ENCODE data around the gene SSC5D.
"Not testable (repeated sequence)": the region's sequence is repeated elsewhere in the genome, so short reads cannot be mapped to it uniquely, and the experiment has no call there.

DNA sequence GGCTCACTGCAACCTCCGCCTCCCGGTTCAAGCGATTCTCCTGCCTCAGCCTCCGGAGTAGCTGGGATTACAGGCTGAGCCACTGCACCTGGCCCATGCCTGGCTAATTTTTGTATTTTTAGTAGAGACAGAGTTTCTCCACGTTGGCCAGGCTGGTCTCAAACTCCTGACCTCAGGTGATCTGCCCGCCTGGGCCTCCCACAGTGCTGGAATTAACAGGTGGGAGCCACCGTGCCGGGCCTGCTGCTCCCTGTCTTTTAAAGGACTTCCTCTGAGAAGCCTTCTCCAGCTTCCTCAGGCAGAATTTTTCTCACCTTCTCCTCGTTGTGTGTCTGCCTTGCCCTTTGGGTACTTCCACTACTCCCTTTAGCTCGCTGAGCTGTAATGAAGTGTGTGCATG is 8.6 kb downstream of the SSC5D start:
- not testable (repeated sequence) for TF ChIP-seq ZNF274 (IDR thresholded peaks at IDR 0.05; ENCODE audit: low read depth, low read length); YY1 (IDR thresholded peaks at IDR 0.05; ENCODE audit: insufficient read depth, insufficient read length); SUZ12 (IDR thresholded peaks at IDR 0.05; ENCODE audit: extremely low read depth, insufficient read depth, insufficient read length)

Measured in NT2/D1 (cell line).